HPDE6-E6E7 (cell line): ENCODE results near the gene ATP8B4.

ENCODE experiments used
- DNase-seq: peaks from one replicate; pipeline ENCODE4 v3.0.0; 2011; ENCODE audit warnings: missing footprints; ENCODE audit errors: extremely low spot score

ATP8B4 gene

DNA sequence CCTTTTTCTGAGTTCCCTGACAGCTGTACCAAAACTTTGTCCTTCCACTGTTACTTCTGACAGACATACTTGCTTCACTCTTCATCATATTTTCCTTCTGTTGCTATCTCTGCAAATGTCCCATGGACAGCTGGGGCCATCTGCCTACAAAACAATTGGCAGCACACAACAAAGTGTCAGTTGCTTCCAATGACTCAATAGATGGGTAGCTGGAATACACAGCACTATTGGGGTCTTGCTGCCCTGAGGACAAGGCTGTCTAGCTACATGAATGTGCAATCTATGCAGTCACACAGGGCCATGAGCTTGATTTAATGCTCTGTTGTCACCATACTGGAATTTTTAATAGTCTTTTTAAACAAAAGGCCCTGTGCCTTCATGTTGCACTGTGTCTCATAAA lies 305.4 kb downstream of the ATP8B4 start:
- DNase-seq, result no peak

GRCh38 chr15:49810720-49811119 lies 308.3 kb downstream of the ATP8B4 start:
- no peak for DNase-seq

DNA sequence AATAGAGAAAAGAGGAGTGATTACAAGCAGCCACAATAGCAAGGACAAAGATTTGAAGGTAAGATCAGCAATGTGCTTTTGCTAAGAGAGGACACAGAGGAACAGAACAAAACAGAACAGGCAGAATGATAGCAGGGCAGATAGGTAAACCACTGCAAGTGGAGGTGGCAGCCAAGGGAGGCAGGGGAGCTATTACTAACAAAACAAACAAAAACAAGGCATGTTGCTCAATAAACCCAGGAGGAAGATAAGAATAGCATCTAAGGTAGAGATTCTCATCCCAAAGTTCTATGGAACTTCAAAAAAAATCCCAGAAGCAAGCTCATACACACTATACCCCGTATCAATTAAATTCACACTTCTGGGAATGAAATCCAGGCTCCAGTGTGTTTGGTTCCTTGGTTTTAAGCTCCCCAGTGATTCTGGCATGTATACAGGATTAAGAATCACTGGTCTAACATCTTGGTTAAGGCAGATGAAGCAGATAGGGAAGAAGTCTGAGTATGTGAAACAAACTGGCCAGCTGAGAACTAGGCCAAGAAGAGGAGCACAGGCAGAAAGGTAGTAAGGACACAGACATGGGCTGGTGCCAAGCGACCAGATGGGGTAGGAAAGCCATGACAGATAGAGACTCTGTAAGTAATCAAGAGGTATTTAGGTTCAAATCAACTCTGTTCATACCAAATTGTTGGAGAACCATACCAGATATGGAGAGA lies 309.0 kb downstream of the ATP8B4 start:
- no peak for DNase-seq

GRCh38 chr15:49808341-49808740 lies 310.7 kb downstream of the ATP8B4 start:
- no peak for DNase-seq
